ENCODE data around the gene IMMP1L. TPM values are rescaled to one million over a fixed set of nuclear protein-coding genes. Genes with fewer than 3 reads are reported as not detected.

Gene IMMP1L
- total and polyA plus RNA-seq, 2 of the 8 experiments (the other 6 are each of a cell fraction or from before 2014, with no cell fraction given) = 27.4 to 47.7 TPM

DNA sequence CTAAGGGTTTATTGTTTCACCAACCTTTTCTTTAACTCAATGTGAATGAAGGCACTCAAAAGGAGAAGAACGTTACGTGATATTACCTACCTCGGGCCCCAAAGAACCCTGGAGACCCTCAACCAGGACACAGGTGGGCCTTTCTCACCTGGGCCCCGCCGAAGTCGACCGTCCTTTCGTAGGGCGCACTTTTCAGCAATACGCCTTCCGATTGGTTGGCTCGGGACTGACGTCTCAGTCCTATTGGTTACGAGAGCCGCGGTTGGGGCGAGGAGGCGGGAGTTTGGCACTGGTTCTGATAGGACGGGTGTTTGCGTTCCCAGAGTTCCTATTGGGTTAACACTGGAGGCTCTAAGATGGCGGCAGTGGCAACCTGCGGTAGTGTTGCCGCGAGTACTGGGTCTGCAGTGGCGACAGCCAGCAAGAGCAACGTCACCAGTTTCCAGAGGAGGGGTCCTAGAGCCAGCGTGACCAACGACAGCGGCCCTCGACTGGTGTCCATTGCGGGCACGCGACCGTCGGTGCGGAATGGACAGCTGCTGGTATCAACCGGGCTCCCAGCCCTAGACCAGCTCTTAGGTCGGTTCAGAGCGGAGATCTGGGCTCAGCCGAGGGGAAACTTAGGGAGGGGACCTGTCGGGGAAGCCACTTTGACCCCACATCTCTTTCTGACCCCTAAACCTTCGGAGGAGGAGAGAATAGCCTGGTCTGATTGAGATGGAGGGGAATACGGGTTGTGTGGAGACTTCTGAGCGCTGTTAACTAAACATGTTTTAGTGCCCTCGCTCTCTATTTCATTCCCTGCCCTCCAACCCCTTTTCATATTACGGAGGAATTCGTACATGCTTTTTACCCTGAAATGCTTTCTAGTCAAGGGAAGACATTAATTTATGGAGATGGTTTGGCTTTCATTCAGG is at the start of gene IMMP1L, which contains the start of gene ELP4 (continued):
- TF ChIP-seq, protein P1, sequence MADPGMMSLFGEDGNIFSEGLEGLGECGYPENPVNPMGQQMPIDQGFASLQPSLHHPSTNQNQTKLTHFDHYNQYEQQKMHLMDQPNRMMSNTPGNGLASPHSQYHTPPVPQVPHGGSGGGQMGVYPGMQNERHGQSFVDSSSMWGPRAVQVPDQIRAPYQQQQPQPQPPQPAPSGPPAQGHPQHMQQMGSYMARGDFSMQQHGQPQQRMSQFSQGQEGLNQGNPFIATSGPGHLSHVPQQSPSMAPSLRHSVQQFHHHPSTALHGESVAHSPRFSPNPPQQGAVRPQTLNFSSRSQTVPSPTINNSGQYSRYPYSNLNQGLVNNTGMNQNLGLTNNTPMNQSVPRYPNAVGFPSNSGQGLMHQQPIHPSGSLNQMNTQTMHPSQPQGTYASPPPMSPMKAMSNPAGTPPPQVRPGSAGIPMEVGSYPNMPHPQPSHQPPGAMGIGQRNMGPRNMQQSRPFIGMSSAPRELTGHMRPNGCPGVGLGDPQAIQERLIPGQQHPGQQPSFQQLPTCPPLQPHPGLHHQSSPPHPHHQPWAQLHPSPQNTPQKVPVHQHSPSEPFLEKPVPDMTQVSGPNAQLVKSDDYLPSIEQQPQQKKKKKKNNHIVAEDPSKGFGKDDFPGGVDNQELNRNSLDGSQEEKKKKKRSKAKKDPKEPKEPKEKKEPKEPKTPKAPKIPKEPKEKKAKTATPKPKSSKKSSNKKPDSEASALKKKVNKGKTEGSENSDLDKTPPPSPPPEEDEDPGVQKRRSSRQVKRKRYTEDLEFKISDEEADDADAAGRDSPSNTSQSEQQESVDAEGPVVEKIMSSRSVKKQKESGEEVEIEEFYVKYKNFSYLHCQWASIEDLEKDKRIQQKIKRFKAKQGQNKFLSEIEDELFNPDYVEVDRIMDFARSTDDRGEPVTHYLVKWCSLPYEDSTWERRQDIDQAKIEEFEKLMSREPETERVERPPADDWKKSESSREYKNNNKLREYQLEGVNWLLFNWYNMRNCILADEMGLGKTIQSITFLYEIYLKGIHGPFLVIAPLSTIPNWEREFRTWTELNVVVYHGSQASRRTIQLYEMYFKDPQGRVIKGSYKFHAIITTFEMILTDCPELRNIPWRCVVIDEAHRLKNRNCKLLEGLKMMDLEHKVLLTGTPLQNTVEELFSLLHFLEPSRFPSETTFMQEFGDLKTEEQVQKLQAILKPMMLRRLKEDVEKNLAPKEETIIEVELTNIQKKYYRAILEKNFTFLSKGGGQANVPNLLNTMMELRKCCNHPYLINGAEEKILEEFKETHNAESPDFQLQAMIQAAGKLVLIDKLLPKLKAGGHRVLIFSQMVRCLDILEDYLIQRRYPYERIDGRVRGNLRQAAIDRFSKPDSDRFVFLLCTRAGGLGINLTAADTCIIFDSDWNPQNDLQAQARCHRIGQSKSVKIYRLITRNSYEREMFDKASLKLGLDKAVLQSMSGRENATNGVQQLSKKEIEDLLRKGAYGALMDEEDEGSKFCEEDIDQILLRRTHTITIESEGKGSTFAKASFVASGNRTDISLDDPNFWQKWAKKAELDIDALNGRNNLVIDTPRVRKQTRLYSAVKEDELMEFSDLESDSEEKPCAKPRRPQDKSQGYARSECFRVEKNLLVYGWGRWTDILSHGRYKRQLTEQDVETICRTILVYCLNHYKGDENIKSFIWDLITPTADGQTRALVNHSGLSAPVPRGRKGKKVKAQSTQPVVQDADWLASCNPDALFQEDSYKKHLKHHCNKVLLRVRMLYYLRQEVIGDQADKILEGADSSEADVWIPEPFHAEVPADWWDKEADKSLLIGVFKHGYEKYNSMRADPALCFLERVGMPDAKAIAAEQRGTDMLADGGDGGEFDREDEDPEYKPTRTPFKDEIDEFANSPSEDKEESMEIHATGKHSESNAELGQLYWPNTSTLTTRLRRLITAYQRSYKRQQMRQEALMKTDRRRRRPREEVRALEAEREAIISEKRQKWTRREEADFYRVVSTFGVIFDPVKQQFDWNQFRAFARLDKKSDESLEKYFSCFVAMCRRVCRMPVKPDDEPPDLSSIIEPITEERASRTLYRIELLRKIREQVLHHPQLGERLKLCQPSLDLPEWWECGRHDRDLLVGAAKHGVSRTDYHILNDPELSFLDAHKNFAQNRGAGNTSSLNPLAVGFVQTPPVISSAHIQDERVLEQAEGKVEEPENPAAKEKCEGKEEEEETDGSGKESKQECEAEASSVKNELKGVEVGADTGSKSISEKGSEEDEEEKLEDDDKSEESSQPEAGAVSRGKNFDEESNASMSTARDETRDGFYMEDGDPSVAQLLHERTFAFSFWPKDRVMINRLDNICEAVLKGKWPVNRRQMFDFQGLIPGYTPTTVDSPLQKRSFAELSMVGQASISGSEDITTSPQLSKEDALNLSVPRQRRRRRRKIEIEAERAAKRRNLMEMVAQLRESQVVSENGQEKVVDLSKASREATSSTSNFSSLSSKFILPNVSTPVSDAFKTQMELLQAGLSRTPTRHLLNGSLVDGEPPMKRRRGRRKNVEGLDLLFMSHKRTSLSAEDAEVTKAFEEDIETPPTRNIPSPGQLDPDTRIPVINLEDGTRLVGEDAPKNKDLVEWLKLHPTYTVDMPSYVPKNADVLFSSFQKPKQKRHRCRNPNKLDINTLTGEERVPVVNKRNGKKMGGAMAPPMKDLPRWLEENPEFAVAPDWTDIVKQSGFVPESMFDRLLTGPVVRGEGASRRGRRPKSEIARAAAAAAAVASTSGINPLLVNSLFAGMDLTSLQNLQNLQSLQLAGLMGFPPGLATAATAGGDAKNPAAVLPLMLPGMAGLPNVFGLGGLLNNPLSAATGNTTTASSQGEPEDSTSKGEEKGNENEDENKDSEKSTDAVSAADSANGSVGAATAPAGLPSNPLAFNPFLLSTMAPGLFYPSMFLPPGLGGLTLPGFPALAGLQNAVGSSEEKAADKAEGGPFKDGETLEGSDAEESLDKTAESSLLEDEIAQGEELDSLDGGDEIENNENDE (IDR thresholded peaks at IDR 0.05; ENCODE audit: insufficient replicate concordance, low read length) = no peak
- TF ChIP-seq, protein P2, sequence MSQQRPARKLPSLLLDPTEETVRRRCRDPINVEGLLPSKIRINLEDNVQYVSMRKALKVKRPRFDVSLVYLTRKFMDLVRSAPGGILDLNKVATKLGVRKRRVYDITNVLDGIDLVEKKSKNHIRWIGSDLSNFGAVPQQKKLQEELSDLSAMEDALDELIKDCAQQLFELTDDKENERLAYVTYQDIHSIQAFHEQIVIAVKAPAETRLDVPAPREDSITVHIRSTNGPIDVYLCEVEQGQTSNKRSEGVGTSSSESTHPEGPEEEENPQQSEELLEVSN (IDR thresholded peaks at IDR 0.05) = peak; percentile 86
- TF ChIP-seq, protein P3, sequence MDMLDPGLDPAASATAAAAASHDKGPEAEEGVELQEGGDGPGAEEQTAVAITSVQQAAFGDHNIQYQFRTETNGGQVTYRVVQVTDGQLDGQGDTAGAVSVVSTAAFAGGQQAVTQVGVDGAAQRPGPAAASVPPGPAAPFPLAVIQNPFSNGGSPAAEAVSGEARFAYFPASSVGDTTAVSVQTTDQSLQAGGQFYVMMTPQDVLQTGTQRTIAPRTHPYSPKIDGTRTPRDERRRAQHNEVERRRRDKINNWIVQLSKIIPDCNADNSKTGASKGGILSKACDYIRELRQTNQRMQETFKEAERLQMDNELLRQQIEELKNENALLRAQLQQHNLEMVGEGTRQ (IDR thresholded peaks at IDR 0.05; ENCODE audit: low read length) = no peak
- TF ChIP-seq EGR1 (IDR thresholded peaks at IDR 0.05; ENCODE audit: borderline replicate concordance, low read depth, low read length) (no peak), CHD2 (IDR thresholded peaks at IDR 0.05; ENCODE audit: low read length) (peak; percentile 86), NANOG (IDR thresholded peaks at IDR 0.05; ENCODE audit: insufficient read depth, low read depth, low read length, poor library complexity, severe bottlenecking) (no peak)

Data from H1 (cell line).